HL-60 (cell line): ENCODE measurements around the gene CRELD2.

ENCODE experiments used
- DNase-seq, 2 experiments: peaks; one replicate each; pipeline ENCODE4 v3.0.0-alpha.2; 2010 to 2020; ENCODE audit warnings: low read depth in 1 of 2, low spot score in 1 of 2
- H3K27ac ChIP-seq: fragments of 250-450 bp; sonication (Bioruptor Pico); replicated peaks from 2 replicates; pipeline ENCODE4 v1.5.1; 2020; ENCODE audit warnings: mild to moderate bottlenecking, moderate library complexity
- H3K27me3 ChIP-seq: fragments of 250-450 bp; sonication (Bioruptor Pico); 2 replicates; pipeline ENCODE4 v1.5.1; 2021; ENCODE audit warnings: mild to moderate bottlenecking, moderate library complexity; ENCODE audit not compliant: insufficient read depth, poor library complexity, severe bottlenecking
- H3K4me3 ChIP-seq: replicated peaks from 2 replicates; pipeline ENCODE4 v1.5.1; 2011; ENCODE audit warnings: mild to moderate bottlenecking, control low read depth, low read length; ENCODE audit not compliant: insufficient read depth
- CTCF ChIP-seq: IDR thresholded peaks from one replicate; pipeline ENCODE4 v1.5.1; 2011; ENCODE audit warnings: low read length, control low read depth, inconsistent platforms; ENCODE audit not compliant: insufficient read depth
- GABPA ChIP-seq: IDR thresholded peaks from 2 replicates; pipeline ENCODE4 v1.6.1; 2012; ENCODE audit warnings: low read depth
- POLR2AphosphoS5 ChIP-seq: IDR thresholded peaks from 2 replicates; pipeline ENCODE4 v1.6.1; 2012; ENCODE audit warnings: low read depth
- REST ChIP-seq: IDR thresholded peaks from 2 replicates; pipeline ENCODE4 v1.6.1; 2012; ENCODE audit warnings: low read depth; ENCODE audit not compliant: insufficient replicate concordance
- SPI1 ChIP-seq: IDR thresholded peaks from 2 replicates; pipeline ENCODE4 v1.6.1; 2012; ENCODE audit warnings: low read depth, mild to moderate bottlenecking, borderline replicate concordance

CRELD2 gene

GRCh38 chr22:49877642-49878041 is 40.8 kb upstream of the CRELD2 start:
- DNase-seq: no peak
- TF ChIP-seq CTCF (no peak), GABPA (no peak), POLR2AphosphoS5 (no peak), SPI1 (no peak), REST (no peak)

GRCh38 chr22:49878206-49878605 is 40.2 kb upstream of the CRELD2 start:
- Histone ChIP-seq H3K27me3 (no peaks in the 10 kb centered on the region), H3K4me3 (no peak overlapping the region), H3K27ac (no peak overlapping the region)
- no peak for TF ChIP-seq SPI1
- no peak for TF ChIP-seq CTCF
- TF ChIP-seq POLR2AphosphoS5: no peak
- TF ChIP-seq REST: no peak
- no peak for TF ChIP-seq GABPA
- no peak for DNase-seq

More at GRCh38 chr22:49877642-49878041, 40.8 kb upstream of the CRELD2 start:
- no peak overlapping the region for H3K4me3 ChIP-seq
- H3K27ac ChIP-seq: no peak overlapping the region
- no peaks in the 10 kb centered on the region for H3K27me3 ChIP-seq

GRCh38 chr22:49879871-49880270 is 38.6 kb upstream of the CRELD2 start:
- no peak for DNase-seq
- Histone ChIP-seq H3K27me3 (no peaks in the 10 kb centered on the region), H3K4me3 (no peak overlapping the region), H3K27ac (peak overlapping the region; percentile 58)
- TF ChIP-seq GABPA: no peak
- no peak for TF ChIP-seq POLR2AphosphoS5
- no peak for TF ChIP-seq CTCF
- no peak for TF ChIP-seq REST
- TF ChIP-seq SPI1: no peak
